Measurements from ENCODE around the gene TNFRSF25. TPM values are rescaled to one million over a fixed set of nuclear protein-coding genes. Genes with fewer than 3 reads are reported as not detected.

The TNFRSF25 gene
- total and polyA plus RNA-seq, 10 of the 15 experiments (the other 5 are each of a cell fraction or from before 2014, with no cell fraction given) = 0.23 to 8.6 (median 0.46) TPM; not detected in 5

GRCh38 chr1:6414443-6414844 lies 51.5 kb downstream of the TNFRSF25 start (continued):
- TF ChIP-seq MLLT1 (IDR thresholded peaks at IDR 0.05) = no peak; the same call in 1 of the 2 replicates
- TF ChIP-seq EGR1 (IDR thresholded peaks at IDR 0.05; ENCODE audit: borderline replicate concordance in 1 of 2, low read depth in 2 of 2, low read length in 2 of 2) = peak in 1 of 2 experiments; percentile 75; a peak in 2 of 3 replicates
- TF ChIP-seq, protein P1, sequence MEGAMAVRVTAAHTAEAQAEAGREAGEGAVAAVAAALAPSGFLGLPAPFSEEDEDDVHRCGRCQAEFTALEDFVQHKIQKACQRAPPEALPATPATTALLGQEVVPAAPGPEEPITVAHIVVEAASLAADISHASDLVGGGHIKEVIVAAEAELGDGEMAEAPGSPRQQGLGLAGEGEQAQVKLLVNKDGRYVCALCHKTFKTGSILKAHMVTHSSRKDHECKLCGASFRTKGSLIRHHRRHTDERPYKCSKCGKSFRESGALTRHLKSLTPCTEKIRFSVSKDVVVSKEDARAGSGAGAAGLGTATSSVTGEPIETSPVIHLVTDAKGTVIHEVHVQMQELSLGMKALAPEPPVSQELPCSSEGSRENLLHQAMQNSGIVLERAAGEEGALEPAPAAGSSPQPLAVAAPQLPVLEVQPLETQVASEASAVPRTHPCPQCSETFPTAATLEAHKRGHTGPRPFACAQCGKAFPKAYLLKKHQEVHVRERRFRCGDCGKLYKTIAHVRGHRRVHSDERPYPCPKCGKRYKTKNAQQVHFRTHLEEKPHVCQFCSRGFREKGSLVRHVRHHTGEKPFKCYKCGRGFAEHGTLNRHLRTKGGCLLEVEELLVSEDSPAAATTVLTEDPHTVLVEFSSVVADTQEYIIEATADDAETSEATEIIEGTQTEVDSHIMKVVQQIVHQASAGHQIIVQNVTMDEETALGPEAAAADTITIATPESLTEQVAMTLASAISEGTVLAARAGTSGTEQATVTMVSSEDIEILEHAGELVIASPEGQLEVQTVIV (IDR thresholded peaks at IDR 0.05; ENCODE audit: borderline replicate concordance, partially characterized antibody) = no peak

DNA sequence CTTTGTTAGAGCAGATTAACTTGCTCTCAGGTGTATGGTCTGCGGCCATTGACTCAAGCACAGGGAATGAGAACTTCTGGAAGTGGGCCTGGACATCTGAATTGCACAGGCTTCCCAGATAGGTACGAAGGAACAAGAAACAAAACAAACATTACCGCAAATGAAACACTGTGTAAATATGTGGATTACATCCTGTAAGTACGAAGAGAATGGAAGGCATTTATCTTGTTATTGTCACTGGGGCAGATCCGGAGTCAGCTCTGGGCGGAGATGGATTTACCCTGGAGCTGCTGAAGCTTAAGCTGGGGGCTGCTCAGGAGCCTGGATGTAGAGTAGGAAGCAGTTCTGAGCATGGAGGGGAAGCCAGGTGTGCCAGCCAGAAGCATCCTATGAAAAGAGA lies 53.1 kb downstream of the TNFRSF25 start:
- intact Hi-C loops (cut with micrococcal nuclease; ENCODE audit: unreplicated experiment) = no loop called here
- WGBS (ENCODE audit: insufficient coverage, insufficient replicate concordance, low lambda C conversion rate, missing lambda C conversion rate) = 74% methylated on average over 6 of the region's 6 CpGs
- BruUV-seq (replicated peaks) = no TSS peak
- TF ChIP-seq, protein P2, sequence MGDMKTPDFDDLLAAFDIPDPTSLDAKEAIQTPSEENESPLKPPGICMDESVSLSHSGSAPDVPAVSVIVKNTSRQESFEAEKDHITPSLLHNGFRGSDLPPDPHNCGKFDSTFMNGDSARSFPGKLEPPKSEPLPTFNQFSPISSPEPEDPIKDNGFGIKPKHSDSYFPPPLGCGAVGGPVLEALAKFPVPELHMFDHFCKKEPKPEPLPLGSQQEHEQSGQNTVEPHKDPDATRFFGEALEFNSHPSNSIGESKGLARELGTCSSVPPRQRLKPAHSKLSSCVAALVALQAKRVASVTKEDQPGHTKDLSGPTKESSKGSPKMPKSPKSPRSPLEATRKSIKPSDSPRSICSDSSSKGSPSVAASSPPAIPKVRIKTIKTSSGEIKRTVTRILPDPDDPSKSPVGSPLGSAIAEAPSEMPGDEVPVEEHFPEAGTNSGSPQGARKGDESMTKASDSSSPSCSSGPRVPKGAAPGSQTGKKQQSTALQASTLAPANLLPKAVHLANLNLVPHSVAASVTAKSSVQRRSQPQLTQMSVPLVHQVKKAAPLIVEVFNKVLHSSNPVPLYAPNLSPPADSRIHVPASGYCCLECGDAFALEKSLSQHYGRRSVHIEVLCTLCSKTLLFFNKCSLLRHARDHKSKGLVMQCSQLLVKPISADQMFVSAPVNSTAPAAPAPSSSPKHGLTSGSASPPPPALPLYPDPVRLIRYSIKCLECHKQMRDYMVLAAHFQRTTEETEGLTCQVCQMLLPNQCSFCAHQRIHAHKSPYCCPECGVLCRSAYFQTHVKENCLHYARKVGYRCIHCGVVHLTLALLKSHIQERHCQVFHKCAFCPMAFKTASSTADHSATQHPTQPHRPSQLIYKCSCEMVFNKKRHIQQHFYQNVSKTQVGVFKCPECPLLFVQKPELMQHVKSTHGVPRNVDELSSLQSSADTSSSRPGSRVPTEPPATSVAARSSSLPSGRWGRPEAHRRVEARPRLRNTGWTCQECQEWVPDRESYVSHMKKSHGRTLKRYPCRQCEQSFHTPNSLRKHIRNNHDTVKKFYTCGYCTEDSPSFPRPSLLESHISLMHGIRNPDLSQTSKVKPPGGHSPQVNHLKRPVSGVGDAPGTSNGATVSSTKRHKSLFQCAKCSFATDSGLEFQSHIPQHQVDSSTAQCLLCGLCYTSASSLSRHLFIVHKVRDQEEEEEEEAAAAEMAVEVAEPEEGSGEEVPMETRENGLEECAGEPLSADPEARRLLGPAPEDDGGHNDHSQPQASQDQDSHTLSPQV (IDR thresholded peaks at IDR 0.05) = no peak
- TF ChIP-seq, protein P3, sequence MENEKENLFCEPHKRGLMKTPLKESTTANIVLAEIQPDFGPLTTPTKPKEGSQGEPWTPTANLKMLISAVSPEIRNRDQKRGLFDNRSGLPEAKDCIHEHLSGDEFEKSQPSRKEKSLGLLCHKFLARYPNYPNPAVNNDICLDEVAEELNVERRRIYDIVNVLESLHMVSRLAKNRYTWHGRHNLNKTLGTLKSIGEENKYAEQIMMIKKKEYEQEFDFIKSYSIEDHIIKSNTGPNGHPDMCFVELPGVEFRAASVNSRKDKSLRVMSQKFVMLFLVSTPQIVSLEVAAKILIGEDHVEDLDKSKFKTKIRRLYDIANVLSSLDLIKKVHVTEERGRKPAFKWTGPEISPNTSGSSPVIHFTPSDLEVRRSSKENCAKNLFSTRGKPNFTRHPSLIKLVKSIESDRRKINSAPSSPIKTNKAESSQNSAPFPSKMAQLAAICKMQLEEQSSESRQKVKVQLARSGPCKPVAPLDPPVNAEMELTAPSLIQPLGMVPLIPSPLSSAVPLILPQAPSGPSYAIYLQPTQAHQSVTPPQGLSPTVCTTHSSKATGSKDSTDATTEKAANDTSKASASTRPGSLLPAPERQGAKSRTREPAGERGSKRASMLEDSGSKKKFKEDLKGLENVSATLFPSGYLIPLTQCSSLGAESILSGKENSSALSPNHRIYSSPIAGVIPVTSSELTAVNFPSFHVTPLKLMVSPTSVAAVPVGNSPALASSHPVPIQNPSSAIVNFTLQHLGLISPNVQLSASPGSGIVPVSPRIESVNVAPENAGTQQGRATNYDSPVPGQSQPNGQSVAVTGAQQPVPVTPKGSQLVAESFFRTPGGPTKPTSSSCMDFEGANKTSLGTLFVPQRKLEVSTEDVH (IDR thresholded peaks at IDR 0.05; ENCODE audit: low read depth, partially characterized antibody) = no peak
- no peak for TF ChIP-seq SIN3A (IDR thresholded peaks at IDR 0.05; ENCODE audit: low read depth, low read length)
- TF ChIP-seq NRF1 (conservative IDR thresholded peaks at IDR 0.05; ENCODE audit: low read depth, low read length) = no peak
- TF ChIP-seq NFYA (IDR thresholded peaks at IDR 0.05; ENCODE audit: borderline replicate concordance, low read depth, low read length) = no peak
- no peak for TF ChIP-seq NR2F1 (conservative IDR thresholded peaks at IDR 0.05)
- TF ChIP-seq CREB1 (IDR thresholded peaks at IDR 0.05; ENCODE audit: low read depth) = no peak
- no peak for TF ChIP-seq POLR2A (IDR thresholded peaks at IDR 0.05; ENCODE audit: low read depth, low read length)

More for the DNA sequence above, 53.1 kb downstream of the TNFRSF25 start:
- CTCF ChIA-PET = interaction anchor here (1.2 to 11.8 kb wide), 6 partner anchors 10 to 174 kb away, joined by 3 to 86 read pairs (median 10); no protein-coding TSS in a partner anchor
- Histone ChIP-seq H3K36me3 (ENCODE audit: control insufficient read depth in 2 of 2, insufficient read depth in 2 of 2, low read length in 1 of 2) (no peaks in the 10 kb centered on the region), H3K79me2 (ENCODE audit: control insufficient read depth, insufficient read depth, low read length) (no peaks in the 10 kb centered on the region), H3K4me1 (ENCODE audit: control insufficient read depth, insufficient read depth, low read length) (peaks cover 13% of the 10 kb centered on the region), H3K4me3 (no peak overlapping the region), H3K9ac (ENCODE audit: control insufficient read depth, insufficient read depth, low read length) (no peak overlapping the region), H4K20me1 (ENCODE audit: control insufficient read depth, insufficient read depth) (no peaks in the 10 kb centered on the region), H2AFZ (ENCODE audit: control insufficient read depth, low read depth, low read length) (no peak overlapping the region), H3K4me2 (ENCODE audit: control insufficient read depth, insufficient read depth) (no peak overlapping the region), H3K27me3 (replicated peaks in 1 of 2; ENCODE audit: control insufficient read depth in 2 of 2, insufficient read depth in 2 of 2, low read length in 1 of 2) (no peaks in the 10 kb centered on the region; a peak in 1 of 4 replicates), H3K9me3 (replicated peaks; ENCODE audit: control insufficient read depth, insufficient read depth, low read length) (no peaks in the 10 kb centered on the region), H3K27ac (ENCODE audit: control insufficient read depth, insufficient read depth) (no peak overlapping the region)
- in situ Hi-C loops (cut with MboI) = no loop called here
- no peak for FAIRE-seq
- SMC1A ChIA-PET (ENCODE audit: uncharacterized antibody, unreplicated experiment) = interaction anchor here (1.0 to 1.9 kb wide), 2 partner anchors 11 to 37 kb away, joined by 3 to 5 read pairs; no protein-coding TSS in a partner anchor
- no peak for DNase-seq (ENCODE audit: low read depth, low spot score)
- POLR2A ChIA-PET = interaction anchor here (0.6 to 1.8 kb wide), 2 partner anchors 52 to 95 kb away, joined by 4 read pairs; no protein-coding TSS in a partner anchor
- RAD21 ChIA-PET (ENCODE audit: unreplicated experiment) = no interaction called here
- ATAC-seq = no peak
